OCI-LY3 (cell line): Measurements from ENCODE around the gene NOXA1.
"Not testable (repeated sequence)": the region's sequence is repeated elsewhere in the genome, so short reads cannot be mapped to it uniquely, and the experiment has no call there.

ENCODE experiments used
- H2AFZ ChIP-seq: fragments of 200-600, 300-600 bp; shearing (Covaris generic); 2 replicates; pipeline ENCODE4 v1.6.0; 2014; ENCODE audit warnings: antibody characterized with exemption, low read depth, low read length
- H3K27ac ChIP-seq: fragments of 200-600, 300-600 bp; sonication (generic); 2 replicates; pipeline ENCODE4 v1.5.1; 2014; ENCODE audit warnings: mild to moderate bottlenecking, low read length, moderate library complexity, mixed read lengths
- H3K27me3 ChIP-seq: fragments of 200-600, 300-600 bp; sonication (generic); 2 replicates; pipeline ENCODE4 v1.6.1; 2014; ENCODE audit warnings: low read depth, low read length, mixed read lengths
- H3K36me3 ChIP-seq: fragments of 200-600, 300-600 bp; sonication (generic); replicated peaks from 2 replicates; pipeline ENCODE3; 2014; ENCODE audit warnings: low read depth, low read length, mixed read lengths
- H3K4me1 ChIP-seq: fragments of 300-600, 200-600 bp; sonication (generic); 2 replicates; pipeline ENCODE4 v1.6.1; 2014; ENCODE audit warnings: low read length, mixed read lengths
- H3K4me2 ChIP-seq: fragments of 200-600, 300-600 bp; sonication (generic); 2 replicates; pipeline ENCODE4 v1.6.1; 2014; ENCODE audit warnings: low read length, mixed read lengths
- H3K4me3 ChIP-seq: fragments of 300-600, 200-600 bp; sonication (generic); 2 replicates; pipeline ENCODE4 v1.5.1; 2014; ENCODE audit warnings: antibody characterized with exemption, mild to moderate bottlenecking, low read length, moderate library complexity
- H3K79me2 ChIP-seq: fragments of 300-600, 200-600 bp; shearing (Covaris generic); 2 replicates; pipeline ENCODE4 v1.6.1; 2014; ENCODE audit warnings: mild to moderate bottlenecking, low read length, mixed read lengths
- H3K9ac ChIP-seq: fragments of 300-600, 200-600 bp; shearing (Covaris generic); 2 replicates; pipeline ENCODE4 v1.6.0; 2014; ENCODE audit warnings: mild to moderate bottlenecking, low read length, moderate library complexity
- H3K9me3 ChIP-seq: fragments of 200-600, 300-600 bp; shearing (Covaris generic); 2 replicates; pipeline ENCODE4 v1.6.1; 2014; ENCODE audit warnings: low read length, mixed read lengths; ENCODE audit not compliant: insufficient read depth
- H4K20me1 ChIP-seq: fragments of 200-600, 300-600 bp; sonication (generic); 2 replicates; pipeline ENCODE4 v1.6.1; 2016; ENCODE audit warnings: low read length, mixed read lengths; ENCODE audit not compliant: insufficient read depth
- EZH2phosphoT487 ChIP-seq: fragments of 200-600 bp; shearing (Covaris generic); IDR thresholded peaks from 2 replicates; pipeline ENCODE4 v1.6.1; 2018; ENCODE audit warnings: antibody characterized with exemption, mixed run types, low read depth
- TF ChIP-seq, protein P1 (sequence below): fragments of 200-600, 300-600 bp; sonication (generic); IDR thresholded peaks from 2 replicates; pipeline ENCODE4 v1.5.1; 2014; ENCODE audit warnings: antibody characterized with exemption, low read length, low read depth

NOXA1 gene

DNA sequence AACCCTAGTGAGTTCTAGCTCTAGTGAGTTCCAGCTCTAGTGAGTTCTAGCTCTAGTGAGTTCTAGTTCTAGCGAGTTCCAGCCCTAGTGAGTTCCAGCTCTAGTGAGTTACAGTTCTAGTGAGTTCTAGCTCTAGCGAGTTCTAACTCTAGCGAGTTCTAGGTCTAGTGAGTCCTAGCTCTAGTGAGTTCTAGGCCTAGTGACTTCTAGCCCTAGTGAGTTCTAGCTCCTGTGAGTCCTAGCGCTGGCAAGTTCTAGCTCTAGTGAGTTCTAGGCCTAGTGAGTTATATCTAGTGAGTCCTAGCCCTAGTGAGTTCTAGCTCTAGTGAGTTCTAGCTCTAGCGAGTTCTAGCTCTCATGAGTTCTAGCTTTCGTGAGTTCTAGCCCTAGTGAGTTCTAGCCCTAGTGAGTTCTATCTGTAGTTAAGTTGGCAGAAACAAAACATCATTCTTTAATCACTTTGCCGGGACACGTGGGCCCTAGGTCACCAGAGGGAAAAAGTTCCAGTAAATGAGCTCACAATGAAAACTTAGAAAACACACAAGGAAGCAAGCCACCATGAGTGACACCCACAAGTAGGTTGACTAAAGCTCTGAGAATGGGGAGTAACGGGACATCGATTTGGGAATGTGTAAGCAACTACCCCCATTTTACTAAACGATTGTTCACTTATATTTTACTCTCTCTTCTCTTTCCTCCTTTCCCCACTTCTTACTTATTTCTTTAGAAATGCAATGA lies 47.7 kb upstream of the NOXA1 start:
- TF ChIP-seq EZH2phosphoT487: no peak
- TF ChIP-seq, protein P1, sequence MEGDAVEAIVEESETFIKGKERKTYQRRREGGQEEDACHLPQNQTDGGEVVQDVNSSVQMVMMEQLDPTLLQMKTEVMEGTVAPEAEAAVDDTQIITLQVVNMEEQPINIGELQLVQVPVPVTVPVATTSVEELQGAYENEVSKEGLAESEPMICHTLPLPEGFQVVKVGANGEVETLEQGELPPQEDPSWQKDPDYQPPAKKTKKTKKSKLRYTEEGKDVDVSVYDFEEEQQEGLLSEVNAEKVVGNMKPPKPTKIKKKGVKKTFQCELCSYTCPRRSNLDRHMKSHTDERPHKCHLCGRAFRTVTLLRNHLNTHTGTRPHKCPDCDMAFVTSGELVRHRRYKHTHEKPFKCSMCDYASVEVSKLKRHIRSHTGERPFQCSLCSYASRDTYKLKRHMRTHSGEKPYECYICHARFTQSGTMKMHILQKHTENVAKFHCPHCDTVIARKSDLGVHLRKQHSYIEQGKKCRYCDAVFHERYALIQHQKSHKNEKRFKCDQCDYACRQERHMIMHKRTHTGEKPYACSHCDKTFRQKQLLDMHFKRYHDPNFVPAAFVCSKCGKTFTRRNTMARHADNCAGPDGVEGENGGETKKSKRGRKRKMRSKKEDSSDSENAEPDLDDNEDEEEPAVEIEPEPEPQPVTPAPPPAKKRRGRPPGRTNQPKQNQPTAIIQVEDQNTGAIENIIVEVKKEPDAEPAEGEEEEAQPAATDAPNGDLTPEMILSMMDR: no peak
- H3K27ac ChIP-seq: no peak overlapping the region
- H3K36me3 ChIP-seq: no peaks in the 10 kb centered on the region
- no peaks in the 10 kb centered on the region for H4K20me1 ChIP-seq
- H3K9me3 ChIP-seq: no peaks in the 10 kb centered on the region
- no peak overlapping the region for H3K9ac ChIP-seq
- no peak overlapping the region for H3K4me2 ChIP-seq
- H3K79me2 ChIP-seq: no peaks in the 10 kb centered on the region
- H2AFZ ChIP-seq: no peak overlapping the region
- H3K27me3 ChIP-seq: no peaks in the 10 kb centered on the region
- no peaks in the 10 kb centered on the region for H3K4me1 ChIP-seq
- H3K4me3 ChIP-seq: no peak overlapping the region

DNA sequence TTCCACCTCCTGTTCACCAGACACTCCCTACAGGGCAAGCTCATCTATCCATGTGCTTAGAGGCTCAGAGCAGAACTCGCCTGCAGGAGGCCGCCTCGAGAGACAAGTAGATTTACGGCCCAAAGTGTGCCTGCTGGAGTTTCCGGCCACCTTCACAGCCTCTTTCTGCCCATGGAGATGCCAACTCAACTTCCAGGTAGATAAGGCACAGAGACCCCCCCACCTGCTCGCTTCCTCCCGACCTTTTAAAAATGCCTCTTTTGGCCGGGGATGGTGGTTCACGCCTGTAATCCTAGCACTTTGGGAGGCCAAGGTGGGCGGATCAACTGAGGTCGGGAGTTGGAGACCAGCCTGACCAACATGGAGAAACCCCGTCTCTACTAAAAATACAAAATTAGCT lies 46.8 kb upstream of the NOXA1 start:
- no peaks in the 10 kb centered on the region for H3K27me3 ChIP-seq
- H3K4me1 ChIP-seq: no peaks in the 10 kb centered on the region
- H3K79me2 ChIP-seq: no peaks in the 10 kb centered on the region
- H4K20me1 ChIP-seq: no peaks in the 10 kb centered on the region
- TF ChIP-seq EZH2phosphoT487: no peak
- TF ChIP-seq, protein P1: no peak
- H3K4me2 ChIP-seq: no peak overlapping the region
- no peak overlapping the region for H2AFZ ChIP-seq
- H3K27ac ChIP-seq: no peak overlapping the region
- H3K36me3 ChIP-seq: no peaks in the 10 kb centered on the region
- no peaks in the 10 kb centered on the region for H3K9me3 ChIP-seq
- H3K9ac ChIP-seq: no peak overlapping the region
- H3K4me3 ChIP-seq: no peak overlapping the region

DNA sequence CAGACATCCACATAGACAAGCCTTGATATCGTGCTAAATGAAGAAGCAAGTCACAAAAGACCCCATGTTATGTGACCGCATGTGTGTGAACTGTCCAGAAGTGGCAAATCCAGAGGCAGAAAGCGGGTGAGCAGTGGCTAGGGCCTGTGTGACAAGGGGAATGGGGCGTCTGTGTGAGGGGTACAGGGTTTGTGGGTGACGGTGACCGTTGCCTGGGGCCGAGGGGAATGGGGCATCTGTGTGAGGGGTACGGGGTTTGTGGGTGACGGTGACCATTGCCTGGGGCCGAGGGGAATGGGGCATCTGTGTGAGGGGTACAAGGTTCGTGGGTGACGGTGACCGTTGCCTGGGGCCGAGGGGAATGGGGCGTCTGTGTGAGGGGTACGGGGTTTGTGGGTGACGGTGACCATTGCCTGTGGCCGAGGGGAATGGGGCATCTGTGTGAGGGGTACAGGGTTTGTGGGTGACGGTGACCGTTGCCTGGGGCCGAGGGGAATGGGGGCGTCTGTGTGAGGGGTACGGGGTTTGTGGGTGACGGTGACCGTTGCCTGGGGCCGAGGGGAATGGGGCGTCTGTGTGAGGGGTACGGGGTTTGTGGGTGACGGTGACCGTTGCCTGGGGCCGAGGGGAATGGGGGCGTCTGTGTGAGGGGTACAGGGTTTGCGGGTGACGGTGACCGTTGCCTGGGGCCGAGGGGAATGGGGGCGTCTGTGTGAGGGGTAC lies 44.3 kb upstream of the NOXA1 start:
- not testable (repeated sequence) for H3K9ac ChIP-seq, H2AFZ ChIP-seq, H3K4me1 ChIP-seq, H3K27me3 ChIP-seq, H3K4me3 ChIP-seq, H3K9me3 ChIP-seq, H3K27ac ChIP-seq, H3K36me3 ChIP-seq, H3K4me2 ChIP-seq, H4K20me1 ChIP-seq, H3K79me2 ChIP-seq

DNA sequence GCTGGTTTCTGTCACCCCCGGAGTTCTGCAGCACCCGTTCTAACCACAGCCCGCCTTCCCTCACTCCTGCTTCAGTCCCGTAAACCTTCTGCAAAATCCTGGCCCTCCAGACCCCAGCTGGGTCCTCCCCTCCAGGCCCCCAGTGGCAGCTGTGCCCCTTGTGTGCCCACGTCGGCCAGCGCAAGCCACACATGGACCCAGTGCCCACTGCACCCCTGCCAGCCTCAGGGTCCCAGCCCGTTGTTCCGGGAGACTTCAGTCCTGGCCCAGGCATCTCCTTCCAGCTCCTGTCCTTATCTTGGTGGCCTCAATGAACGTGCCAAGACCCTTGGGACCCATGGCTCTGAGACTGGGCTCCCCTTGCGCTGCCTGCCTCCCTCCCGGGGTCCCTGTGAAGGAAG lies 43.4 kb upstream of the NOXA1 start:
- Histone ChIP-seq H3K27me3 (no peaks in the 10 kb centered on the region), H4K20me1 (no peaks in the 10 kb centered on the region), H3K9me3 (no peaks in the 10 kb centered on the region), H3K4me2 (no peak overlapping the region), H3K4me3 (no peak overlapping the region), H3K27ac (no peak overlapping the region), H3K4me1 (no peaks in the 10 kb centered on the region), H3K79me2 (no peaks in the 10 kb centered on the region), H2AFZ (no peak overlapping the region), H3K9ac (no peak overlapping the region), H3K36me3 (no peaks in the 10 kb centered on the region)
- TF ChIP-seq, protein P1: no peak
- no peak for TF ChIP-seq EZH2phosphoT487
